ENCODE data around the gene GFOD1.

GFOD1 gene

GRCh38 chr6:13360671-13361540 lies 126.5 kb downstream of the GFOD1 start:
- no peaks in the 10 kb centered on the region for H3K36me3 ChIP-seq (ENCODE audit: control insufficient read depth, low read depth, low read length)
- no peak overlapping the region for H3K4me3 ChIP-seq (ENCODE audit: low read length)
- no peaks in the 10 kb centered on the region for H3K9me3 ChIP-seq (ENCODE audit: control insufficient read depth, low read depth, low read length)
- no peak overlapping the region for H3K27ac ChIP-seq (ENCODE audit: low read length)
- H3K4me1 ChIP-seq (ENCODE audit: control insufficient read depth, low read depth, low read length), result peaks cover 11% of the 10 kb centered on the region
- H3K27me3 ChIP-seq (ENCODE audit: control insufficient read depth, insufficient read depth, low read length), result no peaks in the 10 kb centered on the region
- H3K9ac ChIP-seq (ENCODE audit: low read length), result no peak overlapping the region

- no peak overlapping the region for H3K4me3 ChIP-seq (ENCODE audit: low read length)
- H3K27ac ChIP-seq (ENCODE audit: low read length), result no peak overlapping the region
- no peaks in the 10 kb centered on the region for H3K27me3 ChIP-seq (ENCODE audit: control insufficient read depth, insufficient read depth, low read length)
- no peaks in the 10 kb centered on the region for H3K9me3 ChIP-seq (ENCODE audit: control insufficient read depth, low read depth, low read length)
- peaks cover 11% of the 10 kb centered on the region for H3K4me1 ChIP-seq (ENCODE audit: control insufficient read depth, low read depth, low read length)
- no peaks in the 10 kb centered on the region for H3K36me3 ChIP-seq (ENCODE audit: control insufficient read depth, low read depth, low read length)
- no peak overlapping the region for H3K9ac ChIP-seq (ENCODE audit: low read length)
Measured at GRCh38 chr6:13359287-13359686, 128.1 kb downstream of the GFOD1 start.

- Histone ChIP-seq H3K4me1 (ENCODE audit: control insufficient read depth, low read depth, low read length) (peaks cover 11% of the 10 kb centered on the region), H3K27me3 (ENCODE audit: control insufficient read depth, insufficient read depth, low read length) (no peaks in the 10 kb centered on the region), H3K9me3 (ENCODE audit: control insufficient read depth, low read depth, low read length) (no peaks in the 10 kb centered on the region)
Measured at GRCh38 chr6:13358511-13358910, 128.9 kb downstream of the GFOD1 start.

GRCh38 chr6:13357551-13358075 lies 129.8 kb downstream of the GFOD1 start:
- Histone ChIP-seq H3K4me1 (ENCODE audit: control insufficient read depth, low read depth, low read length) (peaks cover 11% of the 10 kb centered on the region), H3K9ac (ENCODE audit: low read length) (no peak overlapping the region), H3K9me3 (ENCODE audit: control insufficient read depth, low read depth, low read length) (no peaks in the 10 kb centered on the region), H3K27ac (ENCODE audit: low read length) (no peak overlapping the region), H3K36me3 (ENCODE audit: control insufficient read depth, low read depth, low read length) (no peaks in the 10 kb centered on the region), H3K4me3 (ENCODE audit: low read length) (no peak overlapping the region), H3K27me3 (ENCODE audit: control insufficient read depth, insufficient read depth, low read length) (no peaks in the 10 kb centered on the region)

More at GRCh38 chr6:13358511-13358910, 128.9 kb downstream of the GFOD1 start:
- no peaks in the 10 kb centered on the region for H3K36me3 ChIP-seq (ENCODE audit: control insufficient read depth, low read depth, low read length)
- no peak overlapping the region for H3K4me3 ChIP-seq (ENCODE audit: low read length)
- H3K27ac ChIP-seq (ENCODE audit: low read length), result no peak overlapping the region
- H3K9ac ChIP-seq (ENCODE audit: low read length), result no peak overlapping the region

- Histone ChIP-seq H3K4me3 (ENCODE audit: low read length) (no peak overlapping the region), H3K36me3 (ENCODE audit: control insufficient read depth, low read depth, low read length) (no peaks in the 10 kb centered on the region), H3K27ac (ENCODE audit: low read length) (no peak overlapping the region), H3K4me1 (ENCODE audit: control insufficient read depth, low read depth, low read length) (peaks cover 11% of the 10 kb centered on the region), H3K9ac (ENCODE audit: low read length) (no peak overlapping the region), H3K9me3 (ENCODE audit: control insufficient read depth, low read depth, low read length) (no peaks in the 10 kb centered on the region), H3K27me3 (ENCODE audit: control insufficient read depth, insufficient read depth, low read length) (no peaks in the 10 kb centered on the region)
Measured at GRCh38 chr6:13355999-13356785, 131.2 kb downstream of the GFOD1 start.

GRCh38 chr6:13355043-13355945 lies 132.1 kb downstream of the GFOD1 start:
- no peak overlapping the region for H3K27ac ChIP-seq (ENCODE audit: low read length)
- no peaks in the 10 kb centered on the region for H3K36me3 ChIP-seq (ENCODE audit: control insufficient read depth, low read depth, low read length)
- H3K4me1 ChIP-seq (ENCODE audit: control insufficient read depth, low read depth, low read length), result peaks cover 16% of the 10 kb centered on the region
- no peak overlapping the region for H3K4me3 ChIP-seq (ENCODE audit: low read length)
- H3K9me3 ChIP-seq (ENCODE audit: control insufficient read depth, low read depth, low read length), result no peaks in the 10 kb centered on the region
- H3K27me3 ChIP-seq (ENCODE audit: control insufficient read depth, insufficient read depth, low read length), result no peaks in the 10 kb centered on the region
- H3K9ac ChIP-seq (ENCODE audit: low read length), result no peak overlapping the region

- Histone ChIP-seq H3K4me3 (ENCODE audit: low read length) (no peak overlapping the region), H3K27ac (ENCODE audit: low read length) (no peak overlapping the region), H3K9me3 (ENCODE audit: control insufficient read depth, low read depth, low read length) (no peaks in the 10 kb centered on the region), H3K4me1 (ENCODE audit: control insufficient read depth, low read depth, low read length) (peaks cover 16% of the 10 kb centered on the region), H3K9ac (ENCODE audit: low read length) (no peak overlapping the region), H3K36me3 (ENCODE audit: control insufficient read depth, low read depth, low read length) (no peaks in the 10 kb centered on the region), H3K27me3 (ENCODE audit: control insufficient read depth, insufficient read depth, low read length) (no peaks in the 10 kb centered on the region)
Measured at GRCh38 chr6:13354331-13355042, 132.9 kb downstream of the GFOD1 start.

- no peak overlapping the region for H3K9ac ChIP-seq (ENCODE audit: low read length)
- H3K4me1 ChIP-seq (ENCODE audit: control insufficient read depth, low read depth, low read length), result peaks cover 11% of the 10 kb centered on the region
- no peaks in the 10 kb centered on the region for H3K9me3 ChIP-seq (ENCODE audit: control insufficient read depth, low read depth, low read length)
- no peak overlapping the region for H3K4me3 ChIP-seq (ENCODE audit: low read length)
- H3K36me3 ChIP-seq (ENCODE audit: control insufficient read depth, low read depth, low read length), result no peaks in the 10 kb centered on the region
- no peaks in the 10 kb centered on the region for H3K27me3 ChIP-seq (ENCODE audit: control insufficient read depth, insufficient read depth, low read length)
- no peak overlapping the region for H3K27ac ChIP-seq (ENCODE audit: low read length)
Measured at GRCh38 chr6:13352165-13352564, 135.2 kb downstream of the GFOD1 start.

GRCh38 chr6:13351271-13351670 lies 136.1 kb downstream of the GFOD1 start:
- Histone ChIP-seq H3K4me3 (ENCODE audit: low read length) (no peak overlapping the region), H3K4me1 (ENCODE audit: control insufficient read depth, low read depth, low read length) (peaks cover 5% of the 10 kb centered on the region), H3K9ac (ENCODE audit: low read length) (no peak overlapping the region), H3K27me3 (ENCODE audit: control insufficient read depth, insufficient read depth, low read length) (no peaks in the 10 kb centered on the region), H3K9me3 (ENCODE audit: control insufficient read depth, low read depth, low read length) (no peaks in the 10 kb centered on the region), H3K27ac (ENCODE audit: low read length) (no peak overlapping the region), H3K36me3 (ENCODE audit: control insufficient read depth, low read depth, low read length) (no peaks in the 10 kb centered on the region)

GRCh38 chr6:13349811-13350506 lies 137.4 kb downstream of the GFOD1 start:
- Histone ChIP-seq H3K27ac (ENCODE audit: low read length) (no peak overlapping the region), H3K36me3 (ENCODE audit: control insufficient read depth, low read depth, low read length) (no peaks in the 10 kb centered on the region), H3K4me3 (ENCODE audit: low read length) (no peak overlapping the region), H3K27me3 (ENCODE audit: control insufficient read depth, insufficient read depth, low read length) (no peaks in the 10 kb centered on the region), H3K9ac (ENCODE audit: low read length) (no peak overlapping the region), H3K9me3 (ENCODE audit: control insufficient read depth, low read depth, low read length) (no peaks in the 10 kb centered on the region), H3K4me1 (ENCODE audit: control insufficient read depth, low read depth, low read length) (peaks cover 5% of the 10 kb centered on the region)
